PC-3 (cell line): ENCODE measurements around the gene CAMK2A.

Experiments used
- EZH2phosphoT487 ChIP-seq: fragments of 300-600 bp; sonication (generic); IDR thresholded peaks from 2 replicates; pipeline ENCODE4 v1.6.1; 2018; ENCODE audit warnings: mild to moderate bottlenecking, antibody characterized with exemption, low read length, borderline replicate concordance
- TF ChIP-seq, protein P1 (sequence below): fragments of 300-600 bp; sonication (generic); conservative IDR thresholded peaks from 2 replicates; pipeline ENCODE4 v1.5.1; 2017; ENCODE audit warnings: antibody characterized with exemption, low read depth, mild to moderate bottlenecking, low read length

DNA sequence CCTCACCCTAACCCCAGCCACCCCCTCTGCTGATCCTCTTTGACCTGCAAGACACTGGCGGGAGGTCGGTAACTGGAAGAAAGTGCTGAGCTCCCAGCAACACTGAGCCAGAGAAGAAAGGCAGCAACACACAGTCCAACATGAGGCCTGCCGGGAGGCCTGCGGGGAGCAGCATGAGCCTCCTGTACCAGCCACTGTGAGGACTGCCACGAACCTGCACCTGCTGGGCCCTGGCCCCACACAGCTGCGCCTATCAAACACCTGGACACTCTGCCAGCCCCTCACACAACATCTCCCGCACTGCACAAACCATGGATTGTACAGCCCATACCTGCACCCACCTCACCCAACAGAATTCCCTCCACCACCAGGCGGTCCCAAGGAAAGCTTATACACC lies 18.3 kb downstream of the CAMK2A start:
- TF ChIP-seq, protein P1, sequence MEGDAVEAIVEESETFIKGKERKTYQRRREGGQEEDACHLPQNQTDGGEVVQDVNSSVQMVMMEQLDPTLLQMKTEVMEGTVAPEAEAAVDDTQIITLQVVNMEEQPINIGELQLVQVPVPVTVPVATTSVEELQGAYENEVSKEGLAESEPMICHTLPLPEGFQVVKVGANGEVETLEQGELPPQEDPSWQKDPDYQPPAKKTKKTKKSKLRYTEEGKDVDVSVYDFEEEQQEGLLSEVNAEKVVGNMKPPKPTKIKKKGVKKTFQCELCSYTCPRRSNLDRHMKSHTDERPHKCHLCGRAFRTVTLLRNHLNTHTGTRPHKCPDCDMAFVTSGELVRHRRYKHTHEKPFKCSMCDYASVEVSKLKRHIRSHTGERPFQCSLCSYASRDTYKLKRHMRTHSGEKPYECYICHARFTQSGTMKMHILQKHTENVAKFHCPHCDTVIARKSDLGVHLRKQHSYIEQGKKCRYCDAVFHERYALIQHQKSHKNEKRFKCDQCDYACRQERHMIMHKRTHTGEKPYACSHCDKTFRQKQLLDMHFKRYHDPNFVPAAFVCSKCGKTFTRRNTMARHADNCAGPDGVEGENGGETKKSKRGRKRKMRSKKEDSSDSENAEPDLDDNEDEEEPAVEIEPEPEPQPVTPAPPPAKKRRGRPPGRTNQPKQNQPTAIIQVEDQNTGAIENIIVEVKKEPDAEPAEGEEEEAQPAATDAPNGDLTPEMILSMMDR, result no peak
- no peak for TF ChIP-seq EZH2phosphoT487
